ENCODE measurements around the gene SPG21.
A peak's percentile ranks its signal among the peaks of the same experiment; 100 is the strongest.

Gene SPG21

GRCh38 chr15:65033659-65034269 lies 44.0 kb upstream of the SPG21 start:
- Histone ChIP-seq H3K9ac (ENCODE audit: low read length) (no peak overlapping the region), H3K4me2 (ENCODE audit: low read length) (no peak overlapping the region), H2BK15ac (replicated peaks; ENCODE audit: low read depth) (no peak overlapping the region), H3K27ac (ENCODE audit: low read depth, low read length) (no peak overlapping the region), H3K56ac (ENCODE audit: low read length) (no peak overlapping the region), H3K79me1 (ENCODE audit: low read length) (no peaks in the 10 kb centered on the region), H2AK5ac (ENCODE audit: low read length) (no peak overlapping the region), H4K5ac (ENCODE audit: low read length) (no peak overlapping the region), H3K36me3 (ENCODE audit: control insufficient read depth, insufficient read depth, low read length) (no peaks in the 10 kb centered on the region), H3K4ac (ENCODE audit: low read depth, low read length) (no peak overlapping the region), H3K4me1 (ENCODE audit: control insufficient read depth, low read depth, low read length) (no peaks in the 10 kb centered on the region), H4K8ac (ENCODE audit: low read depth, low read length) (no peak overlapping the region), H3K27me3 (ENCODE audit: insufficient read depth, low read length, poor library complexity) (no peaks in the 10 kb centered on the region), H3K4me3 (ENCODE audit: low read length) (no peak overlapping the region), H2BK5ac (ENCODE audit: low read length) (no peak overlapping the region), H3K79me2 (ENCODE audit: control insufficient read depth, insufficient read depth, low read length) (peaks cover 3% of the 10 kb centered on the region), H3K18ac (ENCODE audit: low read length) (no peak overlapping the region), H2BK120ac (ENCODE audit: low read depth, low read length) (no peak overlapping the region), H3K23ac (ENCODE audit: low read length) (no peak overlapping the region)
- DNase-seq = peak; percentile 59
- no CpG with 5 or more reads among the region's 4 CpGs for WGBS (ENCODE audit: extremely low coverage, insufficient coverage, low lambda C conversion rate)

GRCh38 chr15:65032801-65033537 lies 43.3 kb upstream of the SPG21 start:
- Histone ChIP-seq H2BK15ac (replicated peaks; ENCODE audit: low read depth) (no peak overlapping the region), H3K9ac (ENCODE audit: low read length) (no peak overlapping the region), H3K79me1 (ENCODE audit: low read length) (peaks cover 4% of the 10 kb centered on the region), H3K4me1 (ENCODE audit: control insufficient read depth, low read depth, low read length) (peaks cover 5% of the 10 kb centered on the region), H3K27me3 (ENCODE audit: insufficient read depth, low read length, poor library complexity) (no peaks in the 10 kb centered on the region), H3K4me2 (ENCODE audit: low read length) (no peak overlapping the region), H3K4ac (ENCODE audit: low read depth, low read length) (no peak overlapping the region), H2AK5ac (ENCODE audit: low read length) (no peak overlapping the region), H3K27ac (ENCODE audit: low read depth, low read length) (no peak overlapping the region), H3K23ac (ENCODE audit: low read length) (no peak overlapping the region), H3K18ac (ENCODE audit: low read length) (no peak overlapping the region), H3K79me2 (ENCODE audit: control insufficient read depth, insufficient read depth, low read length) (peaks cover 6% of the 10 kb centered on the region), H4K8ac (ENCODE audit: low read depth, low read length) (no peak overlapping the region), H4K5ac (ENCODE audit: low read length) (no peak overlapping the region), H2BK5ac (ENCODE audit: low read length) (no peak overlapping the region), H3K56ac (ENCODE audit: low read length) (no peak overlapping the region), H3K36me3 (ENCODE audit: control insufficient read depth, insufficient read depth, low read length) (no peaks in the 10 kb centered on the region), H3K4me3 (ENCODE audit: low read length) (no peak overlapping the region), H2BK120ac (ENCODE audit: low read depth, low read length) (no peak overlapping the region)
- peak; percentile 96 for DNase-seq
- WGBS (ENCODE audit: extremely low coverage, insufficient coverage, low lambda C conversion rate) = no CpG with 5 or more reads among the region's 13 CpGs

GRCh38 chr15:65029736-65030208 lies 40.1 kb upstream of the SPG21 start:
- no peak overlapping the region for H4K8ac ChIP-seq (ENCODE audit: low read depth, low read length)
- no CpG with 5 or more reads among the region's 12 CpGs for WGBS (ENCODE audit: extremely low coverage, insufficient coverage, low lambda C conversion rate)

GRCh38 chr15:65028921-65029735 lies 39.4 kb upstream of the SPG21 start, which contains the start of gene MTFMT:
TSS of gene MTFMT (minus strand) at chr15:65029639. CDS start at chr15:65029613, 26 bp downstream.
- H3K79me1 ChIP-seq (ENCODE audit: low read length) = peaks cover 6% of the 10 kb centered on the region
- peak within 1 kb of the TSS; percentile 77 for H3K18ac ChIP-seq (ENCODE audit: low read length)
- H4K8ac ChIP-seq (ENCODE audit: low read depth, low read length) = no peak within 1 kb of the TSS
- peaks cover 5% of the 10 kb centered on the region for H3K4me1 ChIP-seq (ENCODE audit: control insufficient read depth, low read depth, low read length)
- H3K4me3 ChIP-seq (ENCODE audit: low read length) = peak within 1 kb of the TSS; percentile 80
- peak within 1 kb of the TSS; percentile 95 for H3K9ac ChIP-seq (ENCODE audit: low read length)
- H3K4ac ChIP-seq (ENCODE audit: low read depth, low read length) = peak within 1 kb of the TSS; percentile 46
- no peaks in the 10 kb centered on the region for H3K27me3 ChIP-seq (ENCODE audit: insufficient read depth, low read length, poor library complexity)
- no peak within 1 kb of the TSS for H2AK5ac ChIP-seq (ENCODE audit: low read length)
- no peak within 1 kb of the TSS for H2BK120ac ChIP-seq (ENCODE audit: low read depth, low read length)
- DNase-seq = peak; percentile 84
- H3K79me2 ChIP-seq (ENCODE audit: control insufficient read depth, insufficient read depth, low read length) = peaks cover 6% of the 10 kb centered on the region
- peak within 1 kb of the TSS; percentile 48 for H3K27ac ChIP-seq (ENCODE audit: low read depth, low read length)
- peak within 1 kb of the TSS; percentile 83 for H3K23ac ChIP-seq (ENCODE audit: low read length)
- H2BK15ac ChIP-seq (replicated peaks; ENCODE audit: low read depth) = no peak within 1 kb of the TSS
- no CpG with 5 or more reads among the region's 73 CpGs for whole genome bisulfite sequencing (ENCODE audit: extremely low coverage, insufficient coverage, low lambda C conversion rate)
- no peaks in the 10 kb centered on the region for H3K36me3 ChIP-seq (ENCODE audit: control insufficient read depth, insufficient read depth, low read length)
- peak within 1 kb of the TSS; percentile 92 for H3K56ac ChIP-seq (ENCODE audit: low read length)
- no peak within 1 kb of the TSS for H4K5ac ChIP-seq (ENCODE audit: low read length)
- no peak within 1 kb of the TSS for H2BK5ac ChIP-seq (ENCODE audit: low read length)
- peak within 1 kb of the TSS; percentile 87 for H3K4me2 ChIP-seq (ENCODE audit: low read length)

More at GRCh38 chr15:65029736-65030208, 40.1 kb upstream of the SPG21 start:
- Histone ChIP-seq H3K27ac (ENCODE audit: low read depth, low read length) (no peak overlapping the region), H3K4ac (ENCODE audit: low read depth, low read length) (no peak overlapping the region), H3K4me1 (ENCODE audit: control insufficient read depth, low read depth, low read length) (peaks cover 5% of the 10 kb centered on the region), H3K9ac (ENCODE audit: low read length) (no peak overlapping the region), H3K79me2 (ENCODE audit: control insufficient read depth, insufficient read depth, low read length) (peaks cover 6% of the 10 kb centered on the region), H2AK5ac (ENCODE audit: low read length) (no peak overlapping the region), H3K27me3 (ENCODE audit: insufficient read depth, low read length, poor library complexity) (no peaks in the 10 kb centered on the region), H3K56ac (ENCODE audit: low read length) (peak overlapping the region; percentile 35), H4K5ac (ENCODE audit: low read length) (no peak overlapping the region), H3K4me2 (ENCODE audit: low read length) (no peak overlapping the region), H2BK120ac (ENCODE audit: low read depth, low read length) (no peak overlapping the region), H3K4me3 (ENCODE audit: low read length) (no peak overlapping the region), H2BK15ac (replicated peaks; ENCODE audit: low read depth) (no peak overlapping the region), H2BK5ac (ENCODE audit: low read length) (no peak overlapping the region), H3K36me3 (ENCODE audit: control insufficient read depth, insufficient read depth, low read length) (no peaks in the 10 kb centered on the region), H3K79me1 (ENCODE audit: low read length) (peaks cover 6% of the 10 kb centered on the region), H3K23ac (ENCODE audit: low read length) (no peak overlapping the region), H3K18ac (ENCODE audit: low read length) (no peak overlapping the region)
- no peak for DNase-seq

GRCh38 chr15:65028338-65028737 lies 38.6 kb upstream of the SPG21 start:
- Histone ChIP-seq H2BK5ac (ENCODE audit: low read length) (no peak overlapping the region), H3K23ac (ENCODE audit: low read length) (peak overlapping the region; percentile 73), H3K4me2 (ENCODE audit: low read length) (peak overlapping the region; percentile 43), H3K4me1 (ENCODE audit: control insufficient read depth, low read depth, low read length) (peaks cover 5% of the 10 kb centered on the region), H2AK5ac (ENCODE audit: low read length) (no peak overlapping the region), H4K5ac (ENCODE audit: low read length) (no peak overlapping the region), H3K18ac (ENCODE audit: low read length) (no peak overlapping the region), H3K79me2 (ENCODE audit: control insufficient read depth, insufficient read depth, low read length) (peaks cover 6% of the 10 kb centered on the region), H3K4ac (ENCODE audit: low read depth, low read length) (no peak overlapping the region), H3K9ac (ENCODE audit: low read length) (peak overlapping the region; percentile 95), H3K79me1 (ENCODE audit: low read length) (peaks cover 6% of the 10 kb centered on the region), H3K36me3 (ENCODE audit: control insufficient read depth, insufficient read depth, low read length) (no peaks in the 10 kb centered on the region), H3K56ac (ENCODE audit: low read length) (peak overlapping the region; percentile 74), H3K27ac (ENCODE audit: low read depth, low read length) (no peak overlapping the region), H3K4me3 (ENCODE audit: low read length) (no peak overlapping the region), H3K27me3 (ENCODE audit: insufficient read depth, low read length, poor library complexity) (no peaks in the 10 kb centered on the region), H4K8ac (ENCODE audit: low read depth, low read length) (no peak overlapping the region), H2BK120ac (ENCODE audit: low read depth, low read length) (no peak overlapping the region), H2BK15ac (replicated peaks; ENCODE audit: low read depth) (no peak overlapping the region)
- DNase-seq = no peak
- WGBS (ENCODE audit: extremely low coverage, insufficient coverage, low lambda C conversion rate) = no CpG with 5 or more reads among the region's 10 CpGs

Measured in mesendoderm (in vitro differentiated cells).